OCI-LY7 (cell line): ENCODE measurements around the gene MAP3K20. TPM values are rescaled to one million over a fixed set of nuclear protein-coding genes. Genes with fewer than 3 reads are reported as not detected.

Source experiments
- BruUV-seq: library from RNA; stranded (reverse); fragments of 400-500 nt; replicated peaks from 2 replicates; lab custom pipeline; 2021; lab: Mats Ljungman, UMichigan
- CTCF ChIA-PET: fragments of 300-600 bp; sonication (Branson Sonifier 250); formaldehyde crosslinking; loops from one replicate; lab custom pipeline; 2022; ENCODE audit warnings: antibody characterized with exemption; ENCODE audit not compliant: unreplicated experiment; lab: Charles Lee
- POLR2A ChIA-PET: fragments of 300-600 bp; sonication (Branson Sonifier 250); formaldehyde crosslinking; loops from one replicate; lab custom pipeline; 2022; ENCODE audit warnings: antibody characterized with exemption; lab: Charles Lee
- DNase-seq: peaks from one replicate; pipeline ENCODE4 v3.0.0-alpha.2; 2015; ENCODE audit warnings: low spot score
- H2AFZ ChIP-seq: fragments of 200-600 bp; sonication (generic), shearing (Covaris generic); 2 replicates; pipeline ENCODE4 v1.6.1; 2014; ENCODE audit warnings: mild to moderate bottlenecking, antibody characterized with exemption, low read length, moderate library complexity
- H3K27ac ChIP-seq: fragments of 200-600 bp; sonication (generic); 2 replicates; pipeline ENCODE4 v1.5.1; 2014; ENCODE audit warnings: mixed run types, low read depth, mild to moderate bottlenecking, moderate library complexity, low read length, inconsistent platforms; ENCODE audit not compliant: poor library complexity, severe bottlenecking
- H3K36me3 ChIP-seq: fragments of 200-600 bp; sonication (generic); 2 replicates; pipeline ENCODE4 v1.6.1; 2014; ENCODE audit warnings: mild to moderate bottlenecking, antibody characterized with exemption, low read length, moderate library complexity, mixed read lengths; ENCODE audit not compliant: insufficient read depth
- H3K4me1 ChIP-seq: fragments of 200-600 bp; sonication (generic); 2 replicates; pipeline ENCODE4 v1.5.1; 2014; ENCODE audit warnings: mild to moderate bottlenecking, low read length; ENCODE audit not compliant: insufficient read depth, poor library complexity, severe bottlenecking
- H3K4me2 ChIP-seq: fragments of 200-600 bp; sonication (generic); 2 replicates; pipeline ENCODE4 v1.6.1; 2014; ENCODE audit warnings: mild to moderate bottlenecking, low read length
- H3K4me3 ChIP-seq: fragments of 200-600 bp; sonication (generic); 2 replicates; pipeline ENCODE4 v1.5.1; 2014; ENCODE audit warnings: mild to moderate bottlenecking, low read depth, low read length; ENCODE audit not compliant: poor library complexity, severe bottlenecking
- H3K79me2 ChIP-seq: fragments of 200-600 bp; sonication (generic); 2 replicates; pipeline ENCODE4 v1.6.1; 2016; ENCODE audit warnings: low read depth, mild to moderate bottlenecking, low read length, moderate library complexity, mixed read lengths; ENCODE audit not compliant: insufficient read depth
- H3K9me2 ChIP-seq: fragments of 200-600 bp; sonication (generic); 2 replicates; pipeline ENCODE4 v1.6.1; 2016; ENCODE audit warnings: mild to moderate bottlenecking, low read length, mixed read lengths; ENCODE audit not compliant: insufficient read depth
- H3K9me3 ChIP-seq: fragments of 200-600 bp; sonication (generic); 2 replicates; pipeline ENCODE4 v1.6.1; 2014; ENCODE audit warnings: mild to moderate bottlenecking, mixed run types, low read length, mixed read lengths
- H4K20me1 ChIP-seq: fragments of 200-600 bp; sonication (generic); 2 replicates; pipeline ENCODE4 v1.6.1; 2014; ENCODE audit warnings: mild to moderate bottlenecking, antibody characterized with exemption, low read length, moderate library complexity, mixed read lengths; ENCODE audit not compliant: insufficient read depth
- EZH2phosphoT487 ChIP-seq: fragments of 200-600 bp; sonication (generic); IDR thresholded peaks from 2 replicates; pipeline ENCODE4 v1.6.1; 2018; ENCODE audit warnings: low read depth, borderline replicate concordance, mild to moderate bottlenecking, mixed run types, antibody characterized with exemption, low read length, moderate library complexity, mixed read lengths
- intact Hi-C: fragments of 100-400 bp; cut with micrococcal nuclease; formaldehyde crosslinking; loops from one replicate; pipeline ENCODE4 v1.10.0; 2022; ENCODE audit not compliant: unreplicated experiment
- total RNA-seq, 2 experiments: library from RNA; depleted of rRNA in 1 of 2; stranded (reverse); fragments of >200 nt in 1 of 2; shearing (Covaris generic) in 1 of 2; gene quantifications; 2 replicates each; pipeline ENCODE4 v1.2.3, GENCODE V29; 2014 to 2022
- TF ChIP-seq, protein P1 (sequence below): fragments of 200-600 bp; sonication (generic); conservative IDR thresholded peaks from 2 replicates; pipeline ENCODE4 v1.5.1; 2014; ENCODE audit warnings: mild to moderate bottlenecking, antibody characterized with exemption, low read length, moderate library complexity, mixed read lengths

The MAP3K20 gene
- total RNA-seq, 2 experiments from 2014 or later, result 8.2 to 17.9 TPM

DNA sequence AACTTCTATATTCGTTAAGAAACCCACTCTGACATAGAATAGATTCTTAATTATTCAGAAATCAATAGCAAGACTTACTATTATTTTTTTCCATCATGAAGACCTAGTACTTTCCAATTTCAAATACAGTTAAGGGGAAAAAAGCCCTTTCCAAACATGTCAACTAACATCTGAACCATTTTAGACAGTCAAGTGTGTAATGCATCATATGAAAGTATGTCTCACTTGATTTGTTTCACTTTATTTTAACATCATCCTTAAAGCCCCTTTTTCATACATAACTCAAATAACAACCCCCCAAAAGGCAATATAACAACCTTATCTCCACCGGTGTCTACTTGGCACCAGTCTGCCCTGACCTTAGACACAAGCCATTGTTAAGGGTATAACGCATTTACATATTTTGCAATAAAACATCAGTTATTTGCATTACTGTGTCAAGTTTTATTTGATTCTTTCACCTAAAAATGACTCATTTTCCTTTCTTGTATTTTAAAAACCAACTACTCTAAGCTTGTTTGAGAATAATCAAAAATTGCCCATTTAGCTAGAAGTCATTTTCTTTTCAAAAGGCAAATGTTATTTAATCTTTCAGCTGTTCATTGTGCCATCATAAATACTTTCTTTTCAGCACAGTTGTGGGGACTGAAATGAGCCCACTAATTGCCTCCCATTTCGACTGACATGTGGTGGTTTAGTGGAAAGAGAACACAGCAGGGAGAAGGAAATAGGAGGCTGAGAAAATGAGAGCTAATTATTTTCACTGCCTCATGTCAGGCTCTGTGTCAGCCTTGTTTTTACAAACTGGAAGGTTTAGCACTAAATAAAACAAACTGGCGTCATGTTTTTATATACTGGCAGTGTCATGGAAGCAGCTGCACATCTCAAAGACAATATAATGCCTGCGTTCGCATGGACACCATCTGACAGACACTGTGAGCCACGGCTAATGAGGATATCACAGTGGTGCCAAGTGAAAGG, 174.3 kb downstream of the MAP3K20 start:
- Histone ChIP-seq H3K9me2 (no peaks in the 10 kb centered on the region), H3K4me2 (no peak overlapping the region), H3K4me3 (no peak overlapping the region), H2AFZ (no peak overlapping the region), H3K9me3 (no peaks in the 10 kb centered on the region), H3K79me2 (no peaks in the 10 kb centered on the region), H3K4me1 (no peaks in the 10 kb centered on the region), H4K20me1 (no peaks in the 10 kb centered on the region), H3K36me3 (no peaks in the 10 kb centered on the region), H3K27ac (no peak overlapping the region)
- no peak for DNase-seq
- POLR2A ChIA-PET, result interaction anchor here (0.7 to 1.6 kb wide), 2 partner anchors 19 to 209 kb away, joined by 3 read pairs; no protein-coding TSS in a partner anchor
- intact Hi-C loops, result no loop called here
- BruUV-seq, result no TSS peak
- TF ChIP-seq EZH2phosphoT487, result no peak
- TF ChIP-seq, protein P1, sequence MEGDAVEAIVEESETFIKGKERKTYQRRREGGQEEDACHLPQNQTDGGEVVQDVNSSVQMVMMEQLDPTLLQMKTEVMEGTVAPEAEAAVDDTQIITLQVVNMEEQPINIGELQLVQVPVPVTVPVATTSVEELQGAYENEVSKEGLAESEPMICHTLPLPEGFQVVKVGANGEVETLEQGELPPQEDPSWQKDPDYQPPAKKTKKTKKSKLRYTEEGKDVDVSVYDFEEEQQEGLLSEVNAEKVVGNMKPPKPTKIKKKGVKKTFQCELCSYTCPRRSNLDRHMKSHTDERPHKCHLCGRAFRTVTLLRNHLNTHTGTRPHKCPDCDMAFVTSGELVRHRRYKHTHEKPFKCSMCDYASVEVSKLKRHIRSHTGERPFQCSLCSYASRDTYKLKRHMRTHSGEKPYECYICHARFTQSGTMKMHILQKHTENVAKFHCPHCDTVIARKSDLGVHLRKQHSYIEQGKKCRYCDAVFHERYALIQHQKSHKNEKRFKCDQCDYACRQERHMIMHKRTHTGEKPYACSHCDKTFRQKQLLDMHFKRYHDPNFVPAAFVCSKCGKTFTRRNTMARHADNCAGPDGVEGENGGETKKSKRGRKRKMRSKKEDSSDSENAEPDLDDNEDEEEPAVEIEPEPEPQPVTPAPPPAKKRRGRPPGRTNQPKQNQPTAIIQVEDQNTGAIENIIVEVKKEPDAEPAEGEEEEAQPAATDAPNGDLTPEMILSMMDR, result no peak
- CTCF ChIA-PET, result no interaction called here

DNA sequence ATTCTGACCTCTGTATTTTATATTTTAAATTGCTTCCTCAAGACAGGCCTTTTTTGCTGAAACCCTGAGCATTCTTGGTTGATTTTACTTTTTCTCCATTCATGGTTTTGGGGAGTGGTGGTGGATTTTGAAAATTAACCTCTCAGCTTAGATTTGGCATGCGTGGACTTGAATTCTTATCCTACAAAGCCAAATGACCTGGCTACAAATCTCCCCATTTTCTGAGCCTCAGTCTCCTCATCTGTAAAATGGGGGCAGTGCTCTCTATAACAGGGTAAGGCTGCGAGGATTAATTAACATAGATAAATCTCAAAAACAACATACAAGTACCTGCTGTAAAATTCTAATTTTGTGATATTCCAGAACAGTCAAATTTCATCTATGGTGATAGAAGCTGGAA, 175.6 kb downstream of the MAP3K20 start:
- CTCF ChIA-PET, result no interaction called here
- H3K4me1 ChIP-seq, result no peaks in the 10 kb centered on the region
- no peak overlapping the region for H3K27ac ChIP-seq
- intact Hi-C loops, result no loop called here
- H3K36me3 ChIP-seq, result no peaks in the 10 kb centered on the region
- H3K9me3 ChIP-seq, result no peaks in the 10 kb centered on the region
- H3K9me2 ChIP-seq, result no peaks in the 10 kb centered on the region
- no peak overlapping the region for H3K4me2 ChIP-seq
- no peak for DNase-seq
- no peaks in the 10 kb centered on the region for H4K20me1 ChIP-seq
- TF ChIP-seq, protein P1, result no peak
- no peak for TF ChIP-seq EZH2phosphoT487
- no peak overlapping the region for H3K4me3 ChIP-seq
- POLR2A ChIA-PET, result interaction anchor here (1.6 kb wide), 1 partner anchor 20 kb away, joined by 3 read pairs; no protein-coding TSS in a partner anchor
- H3K79me2 ChIP-seq, result no peaks in the 10 kb centered on the region
- BruUV-seq, result no TSS peak
- no peak overlapping the region for H2AFZ ChIP-seq
